ENCODE measurements around the gene PAMR1. TPM values are rescaled to one million over a fixed set of nuclear protein-coding genes. Genes with fewer than 3 reads are reported as not detected.

Gene PAMR1
- total and polyA plus RNA-seq, 4 donors = 0.60 to 15.2 (median 1.4) TPM

GRCh38 chr11:35479731-35480130, 45.7 kb downstream of the PAMR1 start:
- whole genome bisulfite sequencing, 2 donors = 89 to 90% methylated on average over 5 of the region's 5 CpGs
- ATAC-seq (ENCODE audit: insufficient read depth, low FRiP score) = no peak
- DNase-seq = no peak

GRCh38 chr11:35478471-35479091, 46.8 kb downstream of the PAMR1 start:
- no peak overlapping the region for H3K27ac ChIP-seq (ENCODE audit: low read depth in 1 of 2, low read length in 1 of 2)
- peaks cover 0 to 6% (median 2%) of the 10 kb centered on the region in 4 donors for H3K9me3 ChIP-seq (ENCODE audit: control insufficient read depth in 4 of 4, insufficient read depth in 3 of 4, low read length in 3 of 4)
- H3K4me3 ChIP-seq = no peak overlapping the region
- no peak for ATAC-seq (ENCODE audit: insufficient read depth, low FRiP score)
- peaks cover 0 to 27% (median 3%) of the 10 kb centered on the region in 5 donors for H3K4me1 ChIP-seq (ENCODE audit: control insufficient read depth in 5 of 5, insufficient read depth in 5 of 5, low read length in 5 of 5)
- TF ChIP-seq CTCF (IDR thresholded peaks at IDR 0.05; ENCODE audit: control extremely low read depth, extremely low read depth) = no peak
- no peak overlapping the region for H3K9ac ChIP-seq (ENCODE audit: insufficient read depth in 1 of 2, low read length in 2 of 2)
- DNase-seq = peak; percentile 60 to 71 (median 62)
- no peaks in the 10 kb centered on the region for H3K36me3 ChIP-seq (ENCODE audit: control insufficient read depth in 4 of 4, insufficient read depth in 4 of 4, low read length in 4 of 4)
- 55 to 72% methylated on average over 7 of the region's 7 CpGs for WGBS, 2 donors
- no peaks in the 10 kb centered on the region for H3K27me3 ChIP-seq (ENCODE audit: control insufficient read depth in 3 of 3, insufficient read depth in 3 of 3, low read length in 2 of 3)

More at GRCh38 chr11:35479731-35480130, 45.7 kb downstream of the PAMR1 start:
- TF ChIP-seq CTCF (IDR thresholded peaks at IDR 0.05; ENCODE audit: control extremely low read depth, extremely low read depth) = no peak
- Histone ChIP-seq H3K9me3 (ENCODE audit: control insufficient read depth in 4 of 4, insufficient read depth in 3 of 4, low read length in 3 of 4) (peaks cover 0 to 6% (median 2%) of the 10 kb centered on the region in 4 donors), H3K4me3 (no peak overlapping the region), H3K27ac (ENCODE audit: low read depth in 1 of 2, low read length in 1 of 2) (no peak overlapping the region), H3K9ac (ENCODE audit: insufficient read depth in 1 of 2, low read length in 2 of 2) (no peak overlapping the region), H3K27me3 (ENCODE audit: control insufficient read depth in 3 of 3, insufficient read depth in 3 of 3, low read length in 2 of 3) (no peaks in the 10 kb centered on the region), H3K4me1 (ENCODE audit: control insufficient read depth in 5 of 5, insufficient read depth in 5 of 5, low read length in 5 of 5) (peaks cover 0 to 16% (median 3%) of the 10 kb centered on the region in 5 donors), H3K36me3 (ENCODE audit: control insufficient read depth in 4 of 4, insufficient read depth in 4 of 4, low read length in 4 of 4) (no peaks in the 10 kb centered on the region)

- H3K9ac ChIP-seq (ENCODE audit: insufficient read depth in 1 of 2, low read length in 2 of 2) = no peak overlapping the region
- 47 to 54% methylated on average over 4 of the region's 4 CpGs for WGBS, 2 donors
- DNase-seq (peak in 1 of 3 donors; percentile 12), ATAC-seq (ENCODE audit: insufficient read depth, low FRiP score) (no peak)
- H3K27me3 ChIP-seq (ENCODE audit: control insufficient read depth in 3 of 3, insufficient read depth in 3 of 3, low read length in 2 of 3) = no peaks in the 10 kb centered on the region
- no peaks in the 10 kb centered on the region for H3K36me3 ChIP-seq (ENCODE audit: control insufficient read depth in 4 of 4, insufficient read depth in 4 of 4, low read length in 4 of 4)
- peaks cover 0 to 27% (median 3%) of the 10 kb centered on the region in 5 donors for H3K4me1 ChIP-seq (ENCODE audit: control insufficient read depth in 5 of 5, insufficient read depth in 5 of 5, low read length in 5 of 5)
- H3K27ac ChIP-seq (ENCODE audit: low read depth in 1 of 2, low read length in 1 of 2) = no peak overlapping the region
- H3K9me3 ChIP-seq (ENCODE audit: control insufficient read depth in 4 of 4, insufficient read depth in 3 of 4, low read length in 3 of 4) = peaks cover 0 to 3% (median under 1%) of the 10 kb centered on the region in 4 donors
- H3K4me3 ChIP-seq = no peak overlapping the region
- TF ChIP-seq CTCF (IDR thresholded peaks at IDR 0.05; ENCODE audit: control extremely low read depth, extremely low read depth) = no peak
These were observed 47.5 kb downstream of the PAMR1 start for GRCh38 chr11:35477901-35478300.
